Stomach (tissue), 9 donors: ENCODE measurements around the gene CDKN2AIPNL. TPM values are rescaled to one million over a fixed set of nuclear protein-coding genes. Genes with fewer than 3 reads are reported as not detected.

Experiments used
- DNase-seq, 2 donors: peaks; one replicate each; pipeline versions ENCODE4 v3.0.0 to v3.0.0-alpha.2; 2013 to 2019
- H3K27ac ChIP-seq, 5 donors: fragments of 200-600 bp in 4 of 5; sonication (generic) in 4 of 5; one replicate each; pipeline ENCODE4 v1.5.1; 2013 to 2019; ENCODE audit warnings: mild to moderate bottlenecking in 1 of 5, moderate library complexity in 1 of 5
- H3K27me3 ChIP-seq, 3 donors: fragments of 200-600 bp; sonication (generic); one replicate each; pipeline ENCODE4 v1.5.1; 2017 to 2019; ENCODE audit warnings: mixed run types in 1 of 3
- H3K36me3 ChIP-seq, 4 donors: fragments of 200-600 bp; sonication (generic); 1 replicate in 3 of 4; 2 replicates in 1 of 4; pipeline ENCODE4 v1.5.1; 2016 to 2019
- H3K4me1 ChIP-seq, 4 donors: fragments of 200-600 bp; sonication (generic); one replicate each; pipeline ENCODE4 v1.5.1; 2016 to 2019
- H3K4me3 ChIP-seq, 4 donors: fragments of 200-600 bp; sonication (generic) in 3 of 4; one replicate each; pipeline ENCODE4 v1.5.1; 2016 to 2019; ENCODE audit warnings: mild to moderate bottlenecking in 1 of 4
- H3K9me3 ChIP-seq, 4 donors: fragments of 200-600 bp; sonication (generic); one replicate each; pipeline ENCODE4 v1.5.1; 2016 to 2019
- EP300 ChIP-seq: sonication (generic); formaldehyde crosslinking; IDR thresholded peaks from one replicate; pipeline ENCODE4 v1.6.1; 2017; ENCODE audit warnings: antibody characterized with exemption
- POLR2A ChIP-seq, 4 donors: fragments of 450-650 bp; IDR thresholded peaks; one replicate each; pipeline ENCODE4 v1.6.1; 2016; ENCODE audit warnings: antibody characterized with exemption in 4 of 4, control low read depth in 2 of 4, mild to moderate bottlenecking in 1 of 4, moderate library complexity in 1 of 4
- POLR2AphosphoS5 ChIP-seq, 3 donors: sonication (generic); formaldehyde crosslinking; IDR thresholded peaks; one replicate each; pipeline ENCODE4 v1.6.1; 2016; ENCODE audit warnings: antibody characterized with exemption in 3 of 3
- WGBS, 5 donors: extraction: QIAGEN DNeasy Blood & Tissue Kit in 3 of 5; methylation state at CpG; one replicate each; pipeline versions ENCODE4 v1.1.5 to v1.1.7; 2013 to 2018; 5-methylcytosine and 5-hydroxymethylcytosine counted together
- intact Hi-C: fragments of 100-400 bp; cut with DNase I; formaldehyde crosslinking; loops from one replicate; pipeline ENCODE4 v1.15.1; 2023; ENCODE audit warnings: low total_unique reads
- polyA plus RNA-seq, 3 donors: library from polyadenylated mRNA; stranded (reverse); fragments of 200-250 nt; gene quantifications; one replicate each; pipeline ENCODE4 v1.2.3, GENCODE V29; 2013
- total RNA-seq, 5 donors: library from RNA; depleted of rRNA; stranded (reverse); fragments of >200 nt; gene quantifications; one replicate each; pipeline versions ENCODE4 v1.1.0 to v1.2.3, GENCODE V29; 2014 to 2016
- TF ChIP-seq, protein P1 (sequence below), 7 experiments: fragments of 450-650 bp in 4 of 7; fragments of 200-600 bp in 3 of 7; sonication (generic) in 3 of 7; IDR thresholded peaks; one replicate each; pipeline ENCODE4 v1.5.1; 2016 to 2019; ENCODE audit warnings: antibody characterized with exemption in 7 of 7, control low read depth in 2 of 7, mild to moderate bottlenecking in 1 of 7
- donor health status: healthy with polysubstance abuse.
- donor health status: Bipolar disorder and iron deficiency.
- donor health status: healthy.

The CDKN2AIPNL gene
- total and polyA plus RNA-seq, 8 donors, result 2.0 to 49.7 (median 30.3) TPM

DNA sequence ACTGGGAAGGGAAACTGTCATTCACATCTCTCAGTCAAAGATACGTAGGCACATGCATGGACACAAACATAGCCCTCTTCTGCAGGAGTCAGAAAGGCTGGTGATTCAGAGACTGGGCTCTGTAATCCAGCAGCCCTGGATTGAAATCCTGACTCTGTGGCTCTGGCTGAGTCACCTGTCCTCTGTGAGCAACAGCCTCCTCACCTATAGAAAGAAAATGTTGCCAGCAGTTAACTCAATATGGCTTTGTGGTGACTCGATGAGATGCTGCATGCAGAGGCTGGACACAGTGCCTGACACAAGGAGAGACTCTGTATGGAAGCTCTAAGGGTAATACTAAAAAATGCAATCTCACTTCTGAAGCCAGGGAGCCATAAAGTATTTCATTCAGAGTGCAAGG is 23.9 kb upstream of the CDKN2AIPNL start:
- no peak overlapping the region for H3K4me3 ChIP-seq
- WGBS, 5 donors, result 64 to 98% (median 85%) methylated on average over 2 of the region's 2 CpGs
- no peaks in the 10 kb centered on the region for H3K27me3 ChIP-seq
- H3K36me3 ChIP-seq, result no peaks in the 10 kb centered on the region
- TF ChIP-seq EP300, result no peak
- no peak for TF ChIP-seq POLR2AphosphoS5 (IDR thresholded peaks at IDR 0.05)
- TF ChIP-seq, protein P1, sequence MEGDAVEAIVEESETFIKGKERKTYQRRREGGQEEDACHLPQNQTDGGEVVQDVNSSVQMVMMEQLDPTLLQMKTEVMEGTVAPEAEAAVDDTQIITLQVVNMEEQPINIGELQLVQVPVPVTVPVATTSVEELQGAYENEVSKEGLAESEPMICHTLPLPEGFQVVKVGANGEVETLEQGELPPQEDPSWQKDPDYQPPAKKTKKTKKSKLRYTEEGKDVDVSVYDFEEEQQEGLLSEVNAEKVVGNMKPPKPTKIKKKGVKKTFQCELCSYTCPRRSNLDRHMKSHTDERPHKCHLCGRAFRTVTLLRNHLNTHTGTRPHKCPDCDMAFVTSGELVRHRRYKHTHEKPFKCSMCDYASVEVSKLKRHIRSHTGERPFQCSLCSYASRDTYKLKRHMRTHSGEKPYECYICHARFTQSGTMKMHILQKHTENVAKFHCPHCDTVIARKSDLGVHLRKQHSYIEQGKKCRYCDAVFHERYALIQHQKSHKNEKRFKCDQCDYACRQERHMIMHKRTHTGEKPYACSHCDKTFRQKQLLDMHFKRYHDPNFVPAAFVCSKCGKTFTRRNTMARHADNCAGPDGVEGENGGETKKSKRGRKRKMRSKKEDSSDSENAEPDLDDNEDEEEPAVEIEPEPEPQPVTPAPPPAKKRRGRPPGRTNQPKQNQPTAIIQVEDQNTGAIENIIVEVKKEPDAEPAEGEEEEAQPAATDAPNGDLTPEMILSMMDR (IDR thresholded peaks at IDR 0.05), result no peak
- TF ChIP-seq POLR2A (IDR thresholded peaks at IDR 0.05), result no peak
- intact Hi-C loops, result no loop called here
- H3K4me1 ChIP-seq, result peaks cover 27 to 36% (median 32%) of the 10 kb centered on the region in 4 donors
- no peaks in the 10 kb centered on the region for H3K9me3 ChIP-seq
- no peak for DNase-seq
- H3K27ac ChIP-seq, result peak overlapping the region in 1 of 5 donors; percentile 58

DNA sequence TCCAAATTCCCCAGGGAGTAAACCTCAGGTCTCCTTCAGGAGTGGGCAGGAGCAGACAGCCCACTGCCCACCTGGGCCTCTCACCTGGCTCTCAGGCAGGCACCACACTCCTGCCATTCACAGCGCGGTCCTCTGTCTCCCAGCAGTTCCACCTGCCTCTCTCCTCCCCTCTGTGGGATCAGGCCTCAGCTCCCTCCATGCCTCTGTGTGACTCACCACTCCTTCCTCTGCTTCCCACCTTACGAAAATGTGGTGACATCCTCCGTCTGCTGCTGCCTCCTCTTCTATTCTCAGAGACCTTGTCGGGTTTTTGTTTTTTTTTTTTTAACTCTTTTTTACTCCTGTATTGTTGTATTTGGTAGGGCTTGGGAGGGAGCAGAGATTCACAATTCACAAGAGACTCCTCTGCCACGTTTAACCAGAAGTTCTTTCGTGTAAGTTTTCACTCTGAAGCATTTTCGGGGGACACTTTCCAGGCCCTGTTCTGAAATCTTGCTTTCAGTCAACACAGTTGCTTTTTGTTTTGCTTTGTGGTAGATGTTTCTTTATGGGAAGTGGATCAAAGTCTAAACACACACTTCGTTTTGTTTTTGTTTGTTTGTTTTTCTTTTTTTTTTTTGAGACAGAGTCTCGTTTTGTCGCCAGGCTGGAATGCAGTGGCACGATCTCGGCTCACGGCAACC is 21.1 kb upstream of the CDKN2AIPNL start:
- peaks cover 14 to 17% (median 16%) of the 10 kb centered on the region in 4 donors for H3K4me1 ChIP-seq
- H3K36me3 ChIP-seq, result no peaks in the 10 kb centered on the region
- H3K4me3 ChIP-seq, result no peak overlapping the region
- WGBS, 5 donors, result 68 to 75% (median 71%) methylated on average over 14 of the region's 14 CpGs
- H3K27ac ChIP-seq, result no peak overlapping the region
- intact Hi-C loops, result no loop called here
- no peak for DNase-seq
- no peak for TF ChIP-seq POLR2A (IDR thresholded peaks at IDR 0.05)
- TF ChIP-seq, protein P1 (IDR thresholded peaks at IDR 0.05), result no peak
- TF ChIP-seq EP300, result no peak
- no peak for TF ChIP-seq POLR2AphosphoS5 (IDR thresholded peaks at IDR 0.05)
- H3K9me3 ChIP-seq, result no peaks in the 10 kb centered on the region
- no peaks in the 10 kb centered on the region for H3K27me3 ChIP-seq

DNA sequence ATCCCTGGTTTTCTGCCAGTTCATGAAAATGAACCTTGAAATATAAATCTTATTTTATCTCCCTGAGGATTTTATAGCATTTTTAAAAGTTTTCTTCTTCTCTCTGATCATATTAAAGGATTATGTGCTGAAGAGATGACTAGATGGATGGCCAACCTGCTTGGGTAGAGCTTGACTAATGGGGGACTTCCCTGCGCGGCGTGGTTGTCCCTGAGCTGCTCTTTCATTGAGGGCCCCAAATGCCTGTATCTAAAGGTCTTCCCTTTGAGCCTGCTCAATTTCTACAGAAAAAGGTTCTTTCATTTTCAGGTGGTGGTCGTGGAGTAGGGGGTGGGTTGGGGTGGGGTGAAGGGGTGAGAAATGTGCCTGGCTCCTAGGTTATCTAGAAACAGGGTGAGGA is 20.5 kb upstream of the CDKN2AIPNL start:
- no peaks in the 10 kb centered on the region for H3K27me3 ChIP-seq
- no peak for DNase-seq
- intact Hi-C loops, result no loop called here
- no peaks in the 10 kb centered on the region for H3K9me3 ChIP-seq
- H3K4me3 ChIP-seq, result no peak overlapping the region
- H3K4me1 ChIP-seq, result peaks cover 9 to 11% (median 10%) of the 10 kb centered on the region in 4 donors
- TF ChIP-seq, protein P1 (IDR thresholded peaks at IDR 0.05), result no peak
- TF ChIP-seq POLR2AphosphoS5 (IDR thresholded peaks at IDR 0.05), result no peak
- TF ChIP-seq POLR2A (IDR thresholded peaks at IDR 0.05), result no peak
- no peak for TF ChIP-seq EP300
- no peak overlapping the region for H3K27ac ChIP-seq
- WGBS, 5 donors, result 72 to 90% (median 85%) methylated on average over 4 of the region's 4 CpGs
- no peaks in the 10 kb centered on the region for H3K36me3 ChIP-seq

DNA sequence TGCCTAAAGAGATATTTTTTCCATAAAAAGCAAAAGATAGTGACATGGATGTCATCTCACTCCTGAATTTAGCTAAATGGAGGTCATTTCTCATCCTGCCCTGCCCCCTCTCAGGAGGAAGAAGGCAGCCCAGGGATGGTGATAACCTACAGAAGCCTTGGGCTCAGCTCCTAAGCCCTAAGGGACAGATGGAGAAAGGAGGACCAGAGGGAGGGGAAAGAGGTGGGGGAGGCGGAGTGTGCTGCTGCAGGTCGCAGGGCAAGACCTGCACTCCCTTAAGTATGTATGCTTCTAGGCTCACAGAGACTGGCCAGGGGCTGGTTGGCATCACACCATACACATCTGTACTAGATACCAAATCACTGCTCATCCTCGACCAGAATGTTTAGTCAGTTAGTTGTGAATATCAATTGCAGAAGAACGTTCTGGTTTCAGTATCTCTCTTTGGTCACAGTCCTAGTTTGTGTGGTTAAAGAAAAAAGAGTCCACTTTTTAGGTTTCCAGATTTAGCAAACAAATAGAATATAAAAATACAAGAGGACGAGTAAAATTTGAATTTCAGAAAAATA is 18.4 kb upstream of the CDKN2AIPNL start:
- Histone ChIP-seq H3K4me3 (no peak overlapping the region), H3K27ac (no peak overlapping the region), H3K4me1 (no peaks in the 10 kb centered on the region), H3K27me3 (no peaks in the 10 kb centered on the region), H3K36me3 (no peaks in the 10 kb centered on the region), H3K9me3 (no peaks in the 10 kb centered on the region)
- no peak for DNase-seq
- 62 to 73% (median 65%) methylated on average over 5 of the region's 5 CpGs for WGBS, 5 donors
- intact Hi-C loops, result no loop called here
- TF ChIP-seq EP300 (no peak), POLR2A (IDR thresholded peaks at IDR 0.05) (no peak), POLR2AphosphoS5 (IDR thresholded peaks at IDR 0.05) (no peak)
- TF ChIP-seq, protein P1 (IDR thresholded peaks at IDR 0.05), result no peak
